H1 (cell line): ENCODE data around the gene MAN1A2.

Experiments used
- ATF3 ChIP-seq: IDR thresholded peaks from 2 replicates; pipeline ENCODE4 v1.6.1; 2011; ENCODE audit warnings: low read depth, mild to moderate bottlenecking, low read length; ENCODE audit not compliant: insufficient read depth
- CHD1 ChIP-seq: IDR thresholded peaks from 2 replicates; pipeline ENCODE4 v1.6.1; 2012; ENCODE audit warnings: low read depth, low read length, improper control_type of control experiment
- CREB1 ChIP-seq: IDR thresholded peaks from 2 replicates; pipeline ENCODE4 v1.6.1; 2012; ENCODE audit warnings: inconsistent platforms
- CTCF ChIP-seq, 3 experiments: IDR thresholded peaks; 1 replicate in 2 of 3; 2 replicates in 1 of 3; pipeline versions ENCODE4 v1.5.1 to v1.6.1; 2011; ENCODE audit warnings: low read length in 3 of 3, mild to moderate bottlenecking in 3 of 3, inconsistent platforms in 2 of 3, low read depth in 1 of 3, moderate library complexity in 1 of 3; ENCODE audit not compliant: insufficient read depth in 1 of 3; ENCODE audit errors: control extremely low read depth in 1 of 3
- FOSL1 ChIP-seq: IDR thresholded peaks from 2 replicates; pipeline ENCODE4 v1.6.1; 2011; ENCODE audit warnings: mild to moderate bottlenecking, low read depth, low read length, moderate library complexity; ENCODE audit not compliant: insufficient read depth
- KDM1A ChIP-seq: fragments of 200-600, 300-600 bp; sonication (generic); IDR thresholded peaks from 2 replicates; pipeline ENCODE4 v1.7.1; 2016; ENCODE audit warnings: mild to moderate bottlenecking, low read length, borderline replicate concordance
- MAFK ChIP-seq: IDR thresholded peaks from 2 replicates; pipeline ENCODE4 v1.6.1; 2012; ENCODE audit warnings: low read depth, mild to moderate bottlenecking, improper control_type of control experiment, low read length
- POLR2AphosphoS5 ChIP-seq: IDR thresholded peaks from 2 replicates; pipeline ENCODE4 v1.6.1; 2011; ENCODE audit warnings: low read depth, low read length
- RFX5 ChIP-seq: IDR thresholded peaks from 2 replicates; pipeline ENCODE4 v1.6.1; 2011; ENCODE audit warnings: low read depth, low read length, improper control_type of control experiment, borderline replicate concordance
- SP1 ChIP-seq: IDR thresholded peaks from 2 replicates; pipeline ENCODE4 v1.6.1; 2011; ENCODE audit warnings: low read depth, low read length
- SRF ChIP-seq: IDR thresholded peaks from 2 replicates; pipeline ENCODE4 v1.6.1; 2011; ENCODE audit warnings: mild to moderate bottlenecking, low read depth, low read length, moderate library complexity
- TAF1 ChIP-seq: IDR thresholded peaks from 2 replicates; pipeline ENCODE4 v1.6.1; 2011; ENCODE audit warnings: mild to moderate bottlenecking, low read depth, low read length
- USF2 ChIP-seq: IDR thresholded peaks from 2 replicates; pipeline ENCODE4 v1.6.1; 2011; ENCODE audit warnings: low read length, improper control_type of control experiment
- ZNF274 ChIP-seq: IDR thresholded peaks from 2 replicates; pipeline ENCODE4 v1.7.0; 2012; ENCODE audit warnings: low read length, borderline replicate concordance; ENCODE audit errors: extremely low read depth

- TF ChIP-seq CTCF (IDR thresholded peaks at IDR 0.05; ENCODE audit: control extremely low read depth in 1 of 3, insufficient read depth in 1 of 3, low read depth in 1 of 3, low read length in 3 of 3) (peak in 1 of 3 experiments; percentile 26; a peak in 1 of 4 replicates), ATF3 (no peak), POLR2AphosphoS5 (no peak), FOSL1 (no peak), KDM1A (no peak), SP1 (no peak), USF2 (no peak), MAFK (no peak), ZNF274 (no peak), SRF (no peak), TAF1 (no peak), CHD1 (no peak), RFX5 (no peak), CREB1 (no peak)
Measured at GRCh38 chr1:117339866-117340700, 27.2 kb upstream of the MAN1A2 start.
